H1 (cell line): Measurements from ENCODE around the gene TYK2. TPM values are rescaled to one million over a fixed set of nuclear protein-coding genes. Genes with fewer than 3 reads are reported as not detected.

Experiments
- CTCF ChIA-PET: fragments of 300-600 bp; sonication (Branson Sonifier 250); formaldehyde crosslinking; loops from one replicate; lab custom pipeline; 2021; ENCODE audit not compliant: partially characterized antibody; lab: Charles Lee
- POLR2A ChIA-PET: fragments of 300-600 bp; sonication (Branson Sonifier 250); formaldehyde crosslinking; loops from one replicate; lab custom pipeline; 2021; ENCODE audit warnings: inconsistent platforms; ENCODE audit not compliant: partially characterized antibody; lab: Charles Lee
- DNase-seq, 2 experiments: peaks; one replicate each; pipeline versions ENCODE4 v3.0.0 to v3.0.0-alpha.2; 2010 to 2022; ENCODE audit warnings: low spot score in 2 of 2, low read depth in 1 of 2, mixed read lengths in 1 of 2
- FAIRE-seq: peaks from 2 replicates; lab custom pipeline; 2011; peaks lifted over from hg19 to GRCh38; lab: Jason Lieb, UNC
- H2AFZ ChIP-seq: 2 replicates; pipeline ENCODE4 v1.8.1; 2012; ENCODE audit warnings: low read length, inconsistent platforms
- H2AK5ac ChIP-seq: 2 replicates; pipeline ENCODE4 v1.6.1; 2013; ENCODE audit warnings: low read depth, low read length
- H2BK120ac ChIP-seq: replicated peaks from 2 replicates; pipeline ENCODE3; 2013; ENCODE audit warnings: low read depth, low read length, inconsistent platforms
- H2BK12ac ChIP-seq: 2 replicates; pipeline ENCODE4 v1.6.1; 2013; ENCODE audit warnings: low read depth, low read length
- H2BK15ac ChIP-seq: 2 replicates; pipeline ENCODE4 v1.6.1; 2013; ENCODE audit warnings: low read length
- H2BK20ac ChIP-seq: 2 replicates; pipeline ENCODE4 v1.6.1; 2013; ENCODE audit warnings: low read length
- H2BK5ac ChIP-seq: 2 replicates; pipeline ENCODE4 v1.6.1; 2013; ENCODE audit warnings: low read depth, low read length
- H3K14ac ChIP-seq: 2 replicates; pipeline ENCODE4 v1.6.1; 2013; ENCODE audit warnings: inconsistent platforms; ENCODE audit not compliant: insufficient read length
- H3K18ac ChIP-seq: 2 replicates; pipeline ENCODE4 v1.6.1; 2013; ENCODE audit warnings: low read length; ENCODE audit errors: extremely low read depth
- H3K23ac ChIP-seq: 2 replicates; pipeline ENCODE4 v1.6.1; 2013; ENCODE audit warnings: inconsistent platforms; ENCODE audit not compliant: insufficient read length
- H3K23me2 ChIP-seq: 2 replicates; pipeline ENCODE4 v1.6.1; 2013; ENCODE audit warnings: low read depth, low read length
- H3K27ac ChIP-seq: 2 replicates; pipeline ENCODE4 v1.6.1; 2011; ENCODE audit warnings: low read depth, low read length, inconsistent platforms
- H3K27me3 ChIP-seq, 4 experiments: replicated peaks in 1 of 4; 1 replicate in 1 of 4; 2 replicates in 3 of 4; pipeline versions ENCODE4 v1.6.1 to v1.8.1; 2011 to 2013; ENCODE audit warnings: low read length in 3 of 4, mild to moderate bottlenecking in 3 of 4, inconsistent platforms in 2 of 4, mixed read lengths in 2 of 4, moderate library complexity in 1 of 4; ENCODE audit not compliant: control insufficient read depth in 3 of 4, insufficient read depth in 3 of 4; ENCODE audit errors: extremely low read depth in 1 of 4
- H3K36me3 ChIP-seq, 4 experiments: 2 replicates each; pipeline versions ENCODE4 v1.6.1 to v1.8.1; 2011 to 2013; ENCODE audit warnings: mild to moderate bottlenecking in 4 of 4, low read length in 3 of 4, moderate library complexity in 2 of 4, control low read depth in 1 of 4, inconsistent platforms in 1 of 4; ENCODE audit not compliant: insufficient read depth in 4 of 4, control insufficient read depth in 2 of 4
- H3K4ac ChIP-seq: replicated peaks from 2 replicates; pipeline ENCODE3; 2013; ENCODE audit warnings: low read length, low read depth, mixed read lengths, inconsistent platforms; ENCODE audit not compliant: insufficient read length
- H3K4me1 ChIP-seq, 4 experiments: replicated peaks in 1 of 4; 1 replicate in 1 of 4; 2 replicates in 3 of 4; pipeline versions ENCODE4 v1.6.1 to v1.8.1; 2011 to 2013; ENCODE audit warnings: low read length in 3 of 4, inconsistent platforms in 2 of 4, mixed read lengths in 1 of 4; ENCODE audit not compliant: insufficient read depth in 4 of 4, control insufficient read depth in 3 of 4
- H3K4me2 ChIP-seq, 2 experiments: 2 replicates each; pipeline versions ENCODE4 v1.6.1 to v1.8.1; 2011 to 2013; ENCODE audit warnings: low read depth in 2 of 2, low read length in 2 of 2, control low read depth in 1 of 2, inconsistent platforms in 1 of 2, mild to moderate bottlenecking in 1 of 2; ENCODE audit not compliant: insufficient read depth in 1 of 2
- H3K4me3 ChIP-seq, 4 experiments: fragments of 200-600, 300-600 bp in 1 of 4; sonication (generic), shearing (Covaris generic), sonication (Bioruptor Twin) in 1 of 4; 2 replicates each; pipeline versions ENCODE4 v1.5.1 to v1.8.1; 2011 to 2016; ENCODE audit warnings: low read length in 4 of 4, low read depth in 3 of 4, control low read depth in 2 of 4, inconsistent platforms in 2 of 4, mild to moderate bottlenecking in 2 of 4, mixed read lengths in 1 of 4, moderate library complexity in 1 of 4; ENCODE audit not compliant: insufficient read depth in 2 of 4; ENCODE audit errors: extremely low read depth in 1 of 4
- H3K56ac ChIP-seq: replicated peaks from 2 replicates; pipeline ENCODE3; 2013; ENCODE audit warnings: low read depth, mild to moderate bottlenecking, mixed read lengths, low read length, inconsistent platforms; ENCODE audit not compliant: insufficient read length
- H3K79me1 ChIP-seq: 2 replicates; pipeline ENCODE4 v1.6.1; 2013; ENCODE audit warnings: low read depth, low read length, control low read depth
- H3K79me2 ChIP-seq, 2 experiments: 2 replicates each; pipeline versions ENCODE4 v1.6.1 to v1.8.1; 2012 to 2013; ENCODE audit warnings: low read length in 2 of 2, mild to moderate bottlenecking in 2 of 2, inconsistent platforms in 1 of 2; ENCODE audit not compliant: insufficient read depth in 2 of 2, control insufficient read depth in 1 of 2
- H3K9ac ChIP-seq, 4 experiments: replicated peaks in 1 of 4; 1 replicate in 1 of 4; 2 replicates in 3 of 4; pipeline versions ENCODE4 v1.6.1 to v1.8.1; 2011 to 2013; ENCODE audit warnings: low read depth in 3 of 4, low read length in 3 of 4, control low read depth in 2 of 4, mild to moderate bottlenecking in 2 of 4, moderate library complexity in 2 of 4, inconsistent platforms in 1 of 4; ENCODE audit errors: extremely low read depth in 1 of 4
- H3K9me3 ChIP-seq, 2 experiments: 2 replicates each; pipeline versions ENCODE4 v1.6.1 to v1.8.1; 2012 to 2013; ENCODE audit warnings: mild to moderate bottlenecking in 2 of 2, moderate library complexity in 2 of 2, control low read depth in 1 of 2, inconsistent platforms in 1 of 2, low read depth in 1 of 2, low read length in 1 of 2, mixed read lengths in 1 of 2; ENCODE audit not compliant: insufficient read depth in 2 of 2
- H4K20me1 ChIP-seq, 2 experiments: replicated peaks in 1 of 2; 2 replicates each; pipeline versions ENCODE3 to v1.8.1; 2011 to 2013; ENCODE audit warnings: inconsistent platforms in 2 of 2, low read length in 2 of 2, mild to moderate bottlenecking in 1 of 2; ENCODE audit not compliant: insufficient read depth in 2 of 2, control insufficient read depth in 1 of 2
- H4K5ac ChIP-seq: 2 replicates; pipeline ENCODE4 v1.6.1; 2013; ENCODE audit warnings: low read length, low read depth, mixed read lengths, inconsistent platforms; ENCODE audit not compliant: insufficient read length
- H4K8ac ChIP-seq: 2 replicates; pipeline ENCODE4 v1.8.0; 2013; ENCODE audit warnings: mild to moderate bottlenecking, moderate library complexity, low read length, inconsistent platforms; ENCODE audit not compliant: insufficient read depth; ENCODE audit errors: extremely low read depth
- H4K91ac ChIP-seq: replicated peaks from 2 replicates; pipeline ENCODE3; 2013; ENCODE audit warnings: low read length, mixed read lengths, inconsistent platforms; ENCODE audit not compliant: insufficient read length
- ASH2L ChIP-seq: fragments of 200-600, 300-600 bp; sonication (generic); IDR thresholded peaks from one replicate; pipeline ENCODE4 v1.7.1; 2017; ENCODE audit warnings: low read length
- CTCF ChIP-seq, 3 experiments: IDR thresholded peaks; 1 replicate in 2 of 3; 2 replicates in 1 of 3; pipeline versions ENCODE4 v1.5.1 to v1.6.1; 2011; ENCODE audit warnings: low read length in 3 of 3, mild to moderate bottlenecking in 3 of 3, inconsistent platforms in 2 of 3, low read depth in 1 of 3, moderate library complexity in 1 of 3; ENCODE audit not compliant: insufficient read depth in 1 of 3; ENCODE audit errors: control extremely low read depth in 1 of 3
- GTF2F1 ChIP-seq: IDR thresholded peaks from 2 replicates; pipeline ENCODE4 v1.6.1; 2012; ENCODE audit warnings: low read depth, low read length, improper control_type of control experiment, borderline replicate concordance
- JUN ChIP-seq: IDR thresholded peaks from 2 replicates; pipeline ENCODE4 v1.6.1; 2011; ENCODE audit warnings: low read depth, mild to moderate bottlenecking, improper control_type of control experiment, low read length
- JUND ChIP-seq: IDR thresholded peaks from 2 replicates; pipeline ENCODE4 v1.6.1; 2011; ENCODE audit warnings: mild to moderate bottlenecking, improper control_type of control experiment, low read length
- NRF1 ChIP-seq: IDR thresholded peaks from 2 replicates; pipeline ENCODE4 v1.6.1; 2011; ENCODE audit warnings: mild to moderate bottlenecking, low read depth, low read length, improper control_type of control experiment
- SP1 ChIP-seq: IDR thresholded peaks from 2 replicates; pipeline ENCODE4 v1.6.1; 2011; ENCODE audit warnings: low read depth, low read length
- WGBS, 2 experiments: shearing (Covaris generic) in 1 of 2; methylation state at CpG; one replicate each; pipeline versions ENCODE4 v1.1.6 to v1.1.7; 2013 to 2015; ENCODE audit warnings: low lambda C conversion rate in 2 of 2, mixed read lengths in 2 of 2, inconsistent platforms in 1 of 2, low coverage in 1 of 2, missing lambda C conversion rate in 1 of 2; ENCODE audit not compliant: insufficient replicate concordance in 2 of 2, insufficient coverage in 1 of 2, insufficient read length in 1 of 2; ENCODE audit errors: extremely low coverage in 1 of 2, missing lambda C conversion rate in 1 of 2; 5-methylcytosine and 5-hydroxymethylcytosine counted together
- polyA plus RNA-seq, 7 experiments: library from polyadenylated mRNA; depleted of rRNA in 3 of 7; stranded (reverse) in 5 of 7; unstranded in 2 of 7; fragments of >200 nt in 5 of 7; fragments of 200-250 nt in 2 of 7; gene quantifications; 1 replicate in 5 of 7; 2 replicates in 1 of 7; 4 replicates in 1 of 7; pipeline versions ENCODE4 v1.2.1 to v1.2.3, GENCODE V29; 2011 to 2013; ENCODE audit warnings: missing spikeins in 2 of 7, mixed read lengths in 2 of 7
- total RNA-seq: library from RNA; stranded (reverse); fragmentation: NEBNext Ultra II Directional; extraction: Animal tissue kit (Norgen Biotek cat#: 25700); gene quantifications from 2 replicates; pipeline ENCODE4 v1.2.1, GENCODE V29; 2021

The TYK2 gene
- total and polyA plus RNA-seq, 2 of the 8 experiments (the other 6 are each of a cell fraction or from before 2014, with no cell fraction given) = 32.1 to 40.8 TPM

GRCh38 chr19:10395003-10395402 lies 14.6 kb upstream of the TYK2 start:
- TF ChIP-seq CTCF (IDR thresholded peaks at IDR 0.05; ENCODE audit: control extremely low read depth in 1 of 3, insufficient read depth in 1 of 3, low read depth in 1 of 3, low read length in 3 of 3) (peak in 2 of 3 experiments; percentile 11 to 15; a peak in 2 of 4 replicates), GTF2F1 (no peak), ASH2L (no peak), SP1 (no peak), NRF1 (no peak), JUN (no peak), JUND (no peak)
- no peak overlapping the region for H2BK120ac ChIP-seq
- no peak overlapping the region for H2BK15ac ChIP-seq
- no peak overlapping the region for H2AK5ac ChIP-seq
- ChIA-PET CTCF (interaction anchor here (0.5 to 5.5 kb wide), 5 partner anchors 26 to 135 kb away, joined by 3 to 63 read pairs (median 4); partner anchors contain the start of gene ICAM1), POLR2A (interaction anchor here (0.6 to 1.3 kb wide), 2 partner anchors 124 to 171 kb away, joined by 3 to 4 read pairs; partner anchors contain the start of genes ICAM1 and KRI1)
- no peaks in the 10 kb centered on the region for H3K23me2 ChIP-seq
- H3K9me3 ChIP-seq = no peaks in the 10 kb centered on the region
- H3K9ac ChIP-seq = no peak overlapping the region
- H3K4me2 ChIP-seq = no peak overlapping the region
- peaks cover 5% of the 10 kb centered on the region for H3K79me1 ChIP-seq
- H4K5ac ChIP-seq = no peak overlapping the region
- no peak overlapping the region for H3K4ac ChIP-seq
- no peaks in the 10 kb centered on the region for H3K27me3 ChIP-seq
- H2BK20ac ChIP-seq = no peak overlapping the region
- H3K56ac ChIP-seq = no peak overlapping the region
- no peak overlapping the region for H3K4me3 ChIP-seq
- FAIRE-seq (no peak), DNase-seq (no peak)
- H3K14ac ChIP-seq = no peak overlapping the region
- H2BK12ac ChIP-seq = no peak overlapping the region
- H2BK5ac ChIP-seq = no peak overlapping the region
- no peak overlapping the region for H2AFZ ChIP-seq
- peaks cover 13 to 25% of the 10 kb centered on the region in 2 experiments for H4K20me1 ChIP-seq
- no peak overlapping the region for H4K8ac ChIP-seq
- no peak overlapping the region for H3K18ac ChIP-seq
- WGBS, 2 experiments = 91% methylated on average over 12 of the region's 12 CpGs; no CpG with 5 or more reads in 1 of the 2 experiments
- H3K23ac ChIP-seq = no peak overlapping the region
- no peak overlapping the region for H4K91ac ChIP-seq
- peaks cover 0 to 44% (median 21%) of the 10 kb centered on the region in 4 experiments; a peak in 7 of 8 replicates for H3K36me3 ChIP-seq
- H3K79me2 ChIP-seq = peaks cover 0 to 26% of the 10 kb centered on the region in 2 experiments; a peak in 3 of 4 replicates
- no peak overlapping the region for H3K27ac ChIP-seq
- H3K4me1 ChIP-seq = peaks cover 0 to 2% (median 0%) of the 10 kb centered on the region in 4 experiments; a peak in 1 of 7 replicates
